HG03575 (cell line): ENCODE measurements around the gene HS3ST3B1.

ENCODE experiments used
- ATAC-seq: cut with Tn5 transposase; IDR thresholded peaks from one replicate; pipeline ENCODE4 v1.9.1; 2021; ENCODE audit not compliant: unreplicated experiment, insufficient number of reproducible peaks, low FRiP score; ENCODE audit errors: extremely low read depth

The HS3ST3B1 gene

DNA sequence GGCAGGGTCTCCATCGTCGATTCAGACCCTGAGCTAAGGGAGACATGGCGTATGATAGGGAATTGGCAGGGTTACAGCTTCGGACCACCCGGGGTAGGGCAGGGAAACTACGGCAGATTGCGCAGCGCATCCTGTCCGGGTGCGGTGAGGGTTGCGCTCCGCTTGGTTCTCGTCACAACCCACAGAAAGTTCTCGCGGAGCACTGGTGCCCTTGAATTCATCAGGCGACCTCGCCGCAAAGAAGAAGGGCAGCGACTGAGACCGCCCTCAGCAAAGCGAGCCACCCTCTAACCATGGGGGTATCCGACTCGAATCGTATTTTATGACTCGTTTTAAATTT is 1.2 kb downstream of the HS3ST3B1 start:
- no peak for ATAC-seq

DNA sequence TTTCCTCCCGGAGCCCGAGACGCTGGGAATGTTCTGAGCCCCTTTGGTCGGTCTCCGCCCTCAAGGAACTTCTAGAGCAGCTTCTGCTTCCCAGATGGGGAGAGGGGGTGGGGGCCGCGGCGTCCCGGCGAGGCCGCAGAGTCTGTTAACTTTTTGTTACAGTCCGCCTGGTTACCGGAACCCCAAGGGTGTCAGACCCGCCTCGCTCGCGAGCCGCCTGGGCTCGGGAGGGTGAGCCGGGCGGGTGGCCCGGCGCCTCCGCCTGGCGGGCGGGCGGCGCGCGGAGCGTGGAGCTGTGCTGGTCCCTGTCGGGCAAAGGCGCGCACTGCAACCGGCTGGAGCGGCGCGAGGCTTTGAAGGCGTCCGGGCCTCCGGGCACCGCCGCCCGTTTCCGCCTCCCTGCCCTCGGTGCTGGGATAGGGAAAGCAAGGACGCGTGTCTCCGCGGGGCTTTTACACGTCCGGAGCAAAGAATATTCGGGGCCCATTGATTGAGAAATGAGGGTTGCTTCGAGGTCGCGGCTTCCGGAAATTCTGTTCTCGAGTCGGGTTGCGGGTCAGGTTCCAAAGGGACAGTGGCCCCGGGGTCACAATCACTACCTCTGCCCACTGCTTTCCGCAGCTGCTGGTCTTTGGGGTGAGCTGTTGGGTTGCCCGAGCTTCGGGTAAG is 1.7 kb downstream of the HS3ST3B1 start:
- no peak for ATAC-seq

DNA sequence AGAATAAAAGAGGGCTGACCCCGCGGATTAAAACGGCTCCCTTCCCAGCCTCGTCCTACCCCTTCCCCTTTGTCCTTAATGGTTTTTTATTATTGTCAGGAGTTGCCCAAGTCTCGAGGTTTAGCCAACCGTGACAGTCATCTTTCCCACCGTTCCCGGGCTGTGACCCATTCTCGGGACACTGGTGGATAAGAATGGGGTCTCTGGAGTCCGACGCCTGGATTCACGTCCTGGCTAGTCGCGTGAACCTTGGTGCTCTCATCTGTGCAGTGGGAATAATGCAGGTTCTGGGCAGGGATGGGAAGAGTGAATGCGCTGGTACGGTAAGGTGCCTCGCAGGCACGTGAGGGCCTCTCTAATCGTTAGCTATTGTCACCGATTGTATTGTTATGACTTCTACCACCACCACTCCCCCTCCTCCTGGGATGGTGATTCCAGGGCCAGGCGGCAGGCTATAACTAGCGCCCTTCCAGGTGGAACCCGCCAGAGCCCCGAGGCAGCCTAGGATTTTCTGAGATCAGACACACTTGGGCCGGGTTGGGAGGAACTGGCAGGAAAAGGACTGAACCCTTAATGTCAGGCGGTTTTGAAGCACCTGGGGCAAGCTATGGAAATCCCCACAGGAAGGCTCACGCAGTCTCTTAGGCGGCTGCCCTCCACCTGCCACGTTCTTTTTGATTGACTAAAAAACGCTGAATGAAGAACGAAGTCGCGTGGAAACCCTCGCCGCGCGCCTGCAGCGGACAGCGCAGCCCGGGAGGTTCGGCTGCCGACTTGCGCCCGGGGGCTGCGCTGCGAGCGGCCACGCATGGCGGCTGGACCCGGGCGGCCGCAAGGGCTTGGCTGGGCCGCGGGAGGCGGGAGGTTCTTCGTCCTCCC is 2.7 kb downstream of the HS3ST3B1 start:
- no peak for ATAC-seq

DNA sequence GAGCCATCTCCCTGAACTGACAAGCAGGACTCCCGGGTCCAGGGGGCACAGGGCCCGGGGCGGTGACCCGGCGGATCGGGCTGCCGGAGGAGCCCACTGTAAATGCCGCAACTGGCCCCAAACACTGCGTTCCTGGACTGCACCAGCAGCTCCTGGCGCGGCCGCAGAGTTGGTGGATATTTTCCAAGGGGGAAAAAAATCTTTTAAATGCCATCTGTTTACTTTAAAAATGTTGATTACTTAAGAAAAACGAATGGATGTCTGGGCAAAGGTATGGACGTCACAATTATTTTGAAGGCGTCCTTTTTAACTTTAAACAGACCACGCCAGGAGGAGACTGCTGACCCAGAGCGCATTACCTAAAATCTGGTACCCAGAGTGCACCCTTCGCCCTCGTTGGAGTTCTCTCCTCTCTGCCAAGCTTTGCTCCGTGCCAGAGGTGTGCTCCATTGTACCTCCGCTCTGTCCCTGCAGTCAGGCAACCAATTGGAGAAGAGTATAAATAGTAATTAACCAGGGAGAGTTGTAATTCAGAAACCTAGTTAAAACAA is 3.4 kb downstream of the HS3ST3B1 start:
- ATAC-seq: no peak

DNA sequence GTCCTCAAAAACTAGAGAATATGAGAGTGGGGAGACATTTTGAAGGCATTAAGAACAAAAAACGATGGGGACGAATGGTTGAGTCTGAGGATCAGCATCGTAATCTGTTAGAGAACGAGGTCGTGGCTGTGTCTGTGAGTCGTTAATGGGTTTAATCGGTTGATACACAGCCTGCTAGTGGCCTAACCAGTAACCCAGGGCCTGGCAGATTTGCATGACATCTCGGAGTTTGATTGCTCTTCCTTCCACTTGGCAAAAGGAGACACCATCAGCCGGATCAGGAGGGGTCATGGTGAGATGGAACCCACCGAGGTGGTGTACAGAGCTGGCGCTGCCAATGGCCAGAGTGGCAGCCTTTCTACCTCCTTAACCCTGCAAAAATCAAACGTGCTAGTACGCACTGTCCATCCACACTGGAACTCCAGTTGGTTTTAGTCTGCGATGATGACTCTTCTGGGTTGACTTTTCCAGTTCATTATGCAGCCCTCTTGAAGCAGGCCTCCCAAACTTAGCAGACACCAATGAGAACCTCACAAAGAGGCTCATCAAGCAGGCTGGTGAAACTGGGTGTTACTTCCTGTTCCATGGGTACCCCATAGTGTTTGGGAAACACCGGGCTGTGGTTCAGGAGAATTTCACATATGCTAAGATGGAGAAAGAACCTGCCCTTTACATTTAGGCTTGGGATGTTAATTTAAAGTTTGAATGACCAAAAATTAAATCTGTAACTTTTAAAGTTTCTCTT is 4.1 kb downstream of the HS3ST3B1 start:
- ATAC-seq: no peak

DNA sequence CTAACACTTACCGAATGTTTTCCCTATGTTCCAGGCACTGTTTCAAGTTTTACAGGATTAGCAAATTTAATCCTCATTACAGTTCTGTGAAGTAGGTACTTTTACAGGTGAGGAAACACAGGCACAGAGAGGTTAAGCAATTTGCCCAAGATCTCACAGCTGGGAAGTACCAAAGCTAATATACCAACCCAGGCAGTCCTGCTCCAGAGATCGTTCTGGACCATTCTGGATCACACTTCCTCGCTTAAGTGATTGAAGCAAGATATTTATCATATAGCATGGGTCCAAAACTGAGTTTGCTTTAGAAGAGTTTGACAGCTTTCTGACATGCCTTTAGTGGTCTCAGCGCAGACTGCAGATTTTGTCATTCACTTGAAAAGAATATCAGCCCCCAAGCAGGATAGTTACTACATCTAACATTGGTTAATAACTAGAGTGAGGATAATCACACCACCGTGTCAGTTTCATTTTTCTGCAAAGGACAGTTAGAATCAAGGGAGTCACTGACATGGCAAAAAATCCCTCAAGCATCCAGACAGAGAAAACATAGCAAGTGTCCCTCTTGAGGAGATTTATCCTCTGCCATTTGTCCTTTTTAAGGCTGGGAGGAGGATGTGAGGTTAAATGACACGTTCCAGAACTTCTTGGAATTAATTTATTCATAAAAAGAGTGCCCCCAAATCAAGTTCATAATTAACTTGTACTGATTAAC is 5.1 kb downstream of the HS3ST3B1 start:
- no peak for ATAC-seq

DNA sequence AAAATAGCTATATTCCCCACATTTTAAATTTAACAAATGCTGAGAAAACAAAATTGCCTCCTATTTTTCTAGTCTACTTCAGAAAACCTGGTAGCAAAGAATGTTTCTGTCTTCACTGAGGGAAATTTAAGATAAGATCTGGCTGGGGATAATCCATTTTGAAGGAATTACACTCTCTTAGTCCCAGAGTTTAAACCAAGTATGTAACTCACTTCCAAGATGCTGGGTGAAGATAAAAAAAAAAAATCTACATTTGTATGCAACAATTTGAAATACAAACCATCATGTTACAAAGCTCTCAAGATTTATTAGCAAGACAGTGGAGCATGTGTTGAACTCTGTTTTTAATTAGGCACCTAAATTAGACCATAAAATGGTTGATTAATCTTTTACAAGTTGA is 5.7 kb downstream of the HS3ST3B1 start:
- no peak for ATAC-seq

DNA sequence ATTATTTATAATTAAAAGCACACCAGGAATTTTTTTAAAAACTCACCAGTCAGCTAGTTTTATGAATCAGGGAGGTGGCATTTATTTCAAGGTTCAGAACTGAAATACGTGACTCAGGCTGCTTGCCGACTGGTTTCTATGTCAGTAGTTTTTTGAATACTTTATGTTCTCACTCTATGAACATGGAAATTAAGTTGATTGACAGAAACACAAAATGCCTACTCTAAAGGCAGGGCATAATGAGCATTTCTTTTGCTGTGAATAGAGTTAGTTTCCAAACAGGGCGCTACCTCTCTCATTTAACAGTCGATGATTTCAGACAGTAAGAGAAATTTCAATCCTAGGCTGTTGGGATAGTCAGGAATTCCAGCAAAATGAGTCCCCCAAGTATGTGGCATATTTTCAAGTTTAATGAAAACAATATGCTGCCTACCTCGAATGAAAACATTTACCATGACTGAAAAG is 6.7 kb downstream of the HS3ST3B1 start:
- ATAC-seq: no peak

DNA sequence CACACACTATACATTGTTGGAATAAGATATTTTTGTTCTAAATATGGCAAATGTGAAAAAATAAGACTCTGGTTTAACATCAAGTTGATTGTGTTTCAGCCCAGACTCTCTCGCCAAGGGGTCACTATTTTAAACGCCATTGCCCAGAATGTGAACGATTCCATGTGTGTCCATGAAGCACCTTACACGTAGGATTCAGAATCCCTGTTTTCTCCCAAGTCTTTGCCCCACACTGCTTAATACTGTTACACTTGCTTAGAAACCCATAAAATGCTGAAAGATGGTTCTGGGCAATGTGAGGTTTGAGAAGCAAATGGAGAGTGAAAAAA is 7.7 kb downstream of the HS3ST3B1 start:
- no peak for ATAC-seq

DNA sequence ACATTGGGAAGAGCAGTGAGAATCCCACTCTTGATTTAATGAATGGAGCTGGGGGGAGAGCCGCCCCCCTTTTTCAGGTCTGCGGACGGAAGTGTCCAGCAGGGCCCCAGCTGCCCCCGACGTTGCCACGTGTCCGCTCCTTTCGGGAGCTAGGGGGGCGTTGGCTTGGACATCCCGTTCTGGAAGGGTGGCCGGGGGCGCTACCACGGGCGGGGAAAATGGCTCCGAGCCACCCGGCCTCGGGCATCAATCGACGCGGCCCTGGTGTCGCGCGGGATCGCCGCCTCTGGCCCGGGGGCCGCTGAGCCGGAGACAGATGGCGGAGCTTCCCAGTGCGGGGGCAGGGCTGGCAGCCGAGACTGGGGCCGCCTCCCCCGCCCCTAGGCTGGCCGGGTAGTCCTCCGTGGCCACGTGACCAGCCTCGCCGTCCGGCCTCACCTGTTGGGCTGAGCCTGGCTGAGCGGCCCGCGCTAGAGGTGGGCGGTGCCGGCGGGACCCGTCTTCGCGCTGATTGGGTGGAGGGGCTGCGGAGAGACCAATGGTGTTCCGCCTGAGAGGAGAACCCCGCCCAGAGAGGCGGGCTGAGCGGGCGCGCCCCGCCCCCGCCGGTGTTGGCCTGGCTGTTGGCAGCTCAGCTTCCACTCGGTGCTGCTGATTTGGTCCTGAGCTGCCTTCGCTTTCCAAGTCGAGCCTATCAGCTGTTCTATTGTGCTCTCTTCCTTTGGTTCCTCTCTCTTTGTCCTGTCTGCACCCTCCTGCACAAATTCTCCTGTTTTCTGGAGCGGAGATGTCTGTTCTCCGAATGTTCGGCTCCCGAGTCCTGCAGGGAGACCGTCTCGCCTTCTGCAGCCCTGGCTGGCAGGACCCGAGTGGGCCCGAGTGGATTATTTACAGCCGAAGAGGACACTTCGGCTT is 8.3 kb downstream of the HS3ST3B1 start:
- ATAC-seq: peak; percentile 54

DNA sequence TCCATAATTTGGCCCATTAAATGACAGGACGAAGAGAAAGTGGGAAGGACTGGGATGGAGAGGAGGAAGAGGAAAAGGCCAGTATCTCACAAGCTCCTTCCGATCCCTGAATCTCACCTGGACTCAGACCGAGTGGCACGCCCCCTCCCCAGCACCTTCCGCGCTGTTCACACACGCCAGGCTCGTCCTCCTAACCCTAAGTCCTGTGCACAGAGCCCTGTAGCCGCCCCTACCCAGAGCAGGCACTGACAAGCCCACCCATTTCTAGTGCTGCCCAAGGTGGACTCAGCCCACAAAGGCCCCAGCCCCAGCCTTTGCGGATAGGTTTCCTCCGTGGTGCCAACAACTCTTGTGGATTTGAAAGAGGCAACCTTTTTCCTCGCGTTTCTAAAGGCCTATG is 9.2 kb downstream of the HS3ST3B1 start:
- ATAC-seq: no peak

DNA sequence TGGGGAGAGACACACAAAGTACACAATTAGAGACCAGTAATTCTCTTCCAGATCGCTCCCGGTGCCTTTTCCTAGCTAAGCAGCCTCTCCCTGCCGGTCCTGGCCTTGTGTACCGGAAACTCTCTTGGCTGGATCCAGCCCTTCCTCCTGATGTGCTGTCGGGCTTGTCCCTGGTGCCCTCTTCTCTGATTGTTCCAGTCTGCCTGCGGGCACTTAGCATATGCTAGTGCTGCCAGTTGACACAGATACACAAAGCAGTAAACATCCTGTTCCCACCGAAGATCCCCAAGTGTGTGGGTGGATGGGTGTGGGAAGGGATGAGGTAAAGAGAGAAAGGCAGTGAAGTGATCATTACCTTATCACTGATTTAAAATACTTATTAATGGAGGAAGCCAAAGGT is 9.7 kb downstream of the HS3ST3B1 start:
- ATAC-seq: no peak

DNA sequence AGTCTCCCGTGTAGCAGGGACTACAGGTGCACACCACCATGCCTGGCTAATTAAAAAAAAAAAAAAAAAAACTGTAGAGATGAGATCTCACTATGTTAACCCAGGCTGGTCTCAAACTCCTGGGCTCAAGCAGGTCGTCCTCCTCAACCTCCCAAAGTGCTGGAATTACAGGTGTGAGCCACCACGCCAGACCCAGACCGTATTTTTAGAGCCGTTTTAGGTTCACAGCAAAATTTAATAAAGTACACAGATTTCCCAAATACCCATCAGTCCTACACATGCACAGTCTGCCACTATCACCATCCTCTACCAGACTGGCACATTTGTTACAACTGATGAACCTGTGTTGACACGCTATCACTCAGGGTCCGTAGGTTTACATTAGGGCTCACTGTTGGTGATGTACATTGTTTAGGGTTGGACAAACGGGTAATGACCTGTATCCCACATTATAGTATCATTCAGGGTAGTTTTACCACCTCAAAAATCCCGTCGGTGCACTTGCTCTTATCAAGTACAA is 10.4 kb downstream of the HS3ST3B1 start:
- no peak for ATAC-seq

DNA sequence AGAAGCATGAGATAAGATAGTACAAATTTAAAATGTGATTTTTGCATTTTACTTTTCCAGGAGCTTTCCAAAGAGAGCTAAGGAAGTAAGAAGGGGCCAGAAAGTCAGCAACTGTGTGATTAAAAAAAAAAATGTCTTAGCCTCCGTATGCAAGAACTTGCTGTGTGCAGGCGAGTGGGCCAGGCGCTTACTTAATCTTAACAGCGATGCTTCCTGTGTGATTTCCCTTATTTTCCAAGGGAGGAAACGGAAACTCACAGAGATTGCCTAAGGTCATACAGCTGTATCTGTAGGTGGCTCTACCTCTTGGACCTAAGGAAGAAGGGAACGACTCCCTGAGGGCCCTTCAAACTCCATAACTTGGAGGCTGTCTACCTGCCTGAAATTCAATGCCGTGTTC is 11.1 kb downstream of the HS3ST3B1 start:
- ATAC-seq: no peak

DNA sequence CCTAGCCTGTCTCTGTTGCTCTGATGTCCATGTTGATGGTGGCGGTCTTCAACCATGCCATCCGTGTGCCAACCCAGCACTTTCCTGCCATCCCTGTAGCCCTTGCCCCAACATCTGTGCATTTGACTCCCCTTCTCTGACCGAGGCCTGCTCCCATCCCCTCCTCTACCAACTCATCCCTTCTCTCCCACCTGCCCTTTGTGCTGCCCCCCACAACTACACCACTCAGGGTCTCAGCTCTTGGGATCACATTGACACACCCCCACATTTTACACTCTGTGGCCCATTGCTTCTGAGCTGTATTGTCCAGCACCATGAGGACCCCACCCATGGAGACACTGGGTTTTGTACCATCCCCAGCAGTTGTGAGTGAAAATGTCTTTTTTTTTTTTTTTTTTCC is 11.6 kb downstream of the HS3ST3B1 start:
- no peak for ATAC-seq

DNA sequence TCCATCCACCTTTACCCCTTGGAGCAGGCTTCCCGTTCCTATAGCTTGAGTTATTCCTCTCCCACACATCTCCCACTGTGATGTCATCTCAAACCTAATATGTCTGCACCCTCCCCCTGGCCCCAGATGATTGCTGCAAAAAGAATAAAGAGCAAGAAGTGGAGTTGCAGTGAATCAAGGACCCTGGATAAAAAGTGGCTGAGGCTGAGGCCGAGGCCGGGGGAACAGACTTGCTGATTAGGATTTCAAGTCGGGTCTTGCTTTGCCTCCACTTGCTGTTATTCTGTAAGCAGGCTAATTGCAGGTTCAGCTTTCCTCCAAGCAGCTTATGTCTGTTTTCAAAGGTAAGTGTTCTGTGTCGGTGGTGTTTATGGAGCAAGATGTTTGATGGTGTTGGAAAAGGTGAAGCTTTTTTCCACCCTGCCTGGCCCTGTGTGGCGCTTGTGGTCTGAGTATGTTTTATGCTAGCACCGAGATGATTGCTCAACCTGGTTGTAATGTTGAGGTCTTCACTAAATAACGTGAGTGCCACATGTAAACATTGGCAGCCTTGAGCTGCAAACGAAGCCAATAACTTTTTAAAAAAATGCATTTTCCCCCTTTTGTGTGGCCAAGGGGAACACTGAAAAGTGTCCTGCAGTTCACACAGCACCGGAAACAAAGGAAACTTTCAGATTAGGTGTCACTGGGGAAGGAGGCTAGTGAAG is 15.4 kb downstream of the HS3ST3B1 start:
- ATAC-seq: no peak

DNA sequence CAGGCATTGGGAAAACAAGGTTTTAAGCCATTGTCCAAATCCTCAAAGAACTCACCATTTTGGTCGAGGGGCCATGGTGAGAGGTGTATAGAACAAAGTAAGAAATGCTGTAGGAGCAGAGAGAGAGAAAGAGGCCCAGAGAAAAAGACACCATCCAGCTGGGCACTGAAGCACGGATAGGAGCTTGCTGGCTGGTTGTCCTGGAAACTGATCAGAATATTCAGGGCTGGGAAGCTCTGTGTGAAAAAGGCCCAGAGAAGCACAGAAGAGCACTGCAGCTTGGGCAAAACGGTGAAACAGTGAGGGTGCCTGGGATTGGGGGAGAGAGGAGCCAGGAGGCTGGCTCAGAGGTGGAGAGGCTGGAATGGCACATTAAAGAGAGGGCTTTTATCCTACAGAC is 16.5 kb downstream of the HS3ST3B1 start:
- ATAC-seq: no peak
